CD4-positive, alpha-beta memory T cell (primary cell): Measurements from ENCODE around the gene TTN. TPM values are rescaled to one million over a fixed set of nuclear protein-coding genes. Genes with fewer than 3 reads are reported as not detected.

ENCODE experiments used
- CTCF ChIA-PET: fragments of 350-600 bp; sonication (Branson Sonifier 250); formaldehyde crosslinking; loops from one replicate; lab custom pipeline; 2021; ENCODE audit warnings: inconsistent platforms; ENCODE audit not compliant: partially characterized antibody; lab: Charles Lee
- POLR2A ChIA-PET: fragments of 350-600 bp; sonication (Branson Sonifier 250); formaldehyde crosslinking; loops from one replicate; lab custom pipeline; 2021; ENCODE audit not compliant: partially characterized antibody; lab: Charles Lee
- DNase-seq, 5 donors: peaks; one replicate each; pipeline versions ENCODE4 v3.0.0 to v3.0.0-alpha.2; 2020 to 2022; ENCODE audit warnings: mixed read lengths in 1 of 5
- H3K27ac ChIP-seq: one replicate; pipeline ENCODE4 v1.7.0; 2013; ENCODE audit warnings: low read depth, low read length
- H3K27me3 ChIP-seq: 2 replicates; pipeline ENCODE4 v1.7.0; 2013; ENCODE audit warnings: mild to moderate bottlenecking, low read length, moderate library complexity; ENCODE audit not compliant: insufficient read depth
- H3K36me3 ChIP-seq: 2 replicates; pipeline ENCODE4 v1.7.0; 2013; ENCODE audit warnings: mild to moderate bottlenecking, low read length, moderate library complexity; ENCODE audit not compliant: insufficient read depth
- H3K4me1 ChIP-seq: 2 replicates; pipeline ENCODE4 v1.7.0; 2013; ENCODE audit warnings: mild to moderate bottlenecking, low read length, moderate library complexity; ENCODE audit not compliant: insufficient read depth
- H3K4me3 ChIP-seq, 2 donors: one replicate each; pipeline ENCODE4 v1.7.0; 2013; ENCODE audit warnings: low read length in 2 of 2, mild to moderate bottlenecking in 1 of 2
- H3K9me3 ChIP-seq, 2 donors: one replicate each; pipeline ENCODE4 v1.7.0; 2013; ENCODE audit warnings: low read length in 2 of 2, control low read depth in 1 of 2; ENCODE audit not compliant: control insufficient read depth in 1 of 2
- H3K27ac Mint-ChIP-seq, 7 donors: one replicate each; pipeline ENCODE4 v1.8.0; 2020 to 2021; ENCODE audit warnings: mixed read lengths in 7 of 7, mild to moderate bottlenecking in 6 of 7, inconsistent platforms in 3 of 7, moderate library complexity in 3 of 7
- H3K27me3 Mint-ChIP-seq, 2 donors: one replicate each; pipeline ENCODE4 v1.8.0; 2020 to 2021; ENCODE audit warnings: mixed read lengths in 2 of 2
- H3K36me3 Mint-ChIP-seq, 2 donors: one replicate each; pipeline ENCODE4 v1.8.0; 2020 to 2021; ENCODE audit warnings: mixed read lengths in 2 of 2, inconsistent platforms in 1 of 2, mild to moderate bottlenecking in 1 of 2
- H3K4me1 Mint-ChIP-seq, 4 donors: one replicate each; pipeline ENCODE4 v1.8.0; 2020 to 2021; ENCODE audit warnings: mixed read lengths in 4 of 4, mild to moderate bottlenecking in 1 of 4
- H3K4me3 Mint-ChIP-seq, 8 donors: one replicate each; pipeline ENCODE4 v1.8.0; 2020 to 2021; ENCODE audit warnings: mixed read lengths in 8 of 8, mild to moderate bottlenecking in 7 of 8, moderate library complexity in 6 of 8, inconsistent platforms in 3 of 8
- H3K9me3 Mint-ChIP-seq, 8 donors: one replicate each; pipeline ENCODE4 v1.8.0; 2020 to 2021; ENCODE audit warnings: mixed read lengths in 8 of 8, mild to moderate bottlenecking in 5 of 8, inconsistent platforms in 3 of 8, moderate library complexity in 1 of 8
- intact Hi-C: fragments of 100-400 bp; cut with micrococcal nuclease; formaldehyde crosslinking; loops from one replicate; pipeline ENCODE4 v1.15.1; 2023
- polyA plus RNA-seq, 2 donors: library from polyadenylated mRNA; unstranded; fragments of 300-500 nt; fragmentation: Illumina TruSeq; gene quantifications; one replicate each; pipeline ENCODE4 v1.2.3, GENCODE V29; 2021
- total RNA-seq, 2 experiments: library from RNA; stranded (reverse); gene quantifications; one replicate each; pipeline ENCODE4 v1.2.3, GENCODE V29; 2021

The TTN gene
- total and polyA plus RNA-seq, 4 experiments from 2014 or later, result 0.22 to 8.6 (median 5.0) TPM

GRCh38 chr2:178514664-178515063, 292.6 kb downstream of the TTN start:
- Mint-ChIP-seq H3K27ac (peak overlapping the region in 3 of 7 donors; percentile 25 to 51 (median 29)), H3K4me3 (peak overlapping the region in 2 of 8 donors; percentile 1 to 8), H3K4me1 (peaks cover 9 to 24% (median 15%) of the 10 kb centered on the region in 4 donors), H3K36me3 (peaks cover 24 to 33% of the 10 kb centered on the region in 2 donors), H3K27me3 (no peaks in the 10 kb centered on the region), H3K9me3 (no peaks in the 10 kb centered on the region)
- H3K4me3 ChIP-seq, result no peak overlapping the region
- no peak overlapping the region for H3K27ac ChIP-seq
- peak; percentile 17 to 60 (median 26) for DNase-seq
- ChIA-PET POLR2A (no interaction called here), CTCF (no interaction called here)
- peaks cover 16% of the 10 kb centered on the region for H3K4me1 ChIP-seq
- intact Hi-C loops, result no loop called here
- no peaks in the 10 kb centered on the region for H3K9me3 ChIP-seq
- no peaks in the 10 kb centered on the region for H3K27me3 ChIP-seq
- H3K36me3 ChIP-seq, result no peaks in the 10 kb centered on the region

GRCh38 chr2:178513876-178514275, 293.3 kb downstream of the TTN start:
- no peaks in the 10 kb centered on the region for H3K9me3 Mint-ChIP-seq
- intact Hi-C loops, result no loop called here
- H3K27ac Mint-ChIP-seq, result peak overlapping the region in 2 of 7 donors; percentile 79 to 82
- Histone ChIP-seq H3K27ac (no peak overlapping the region), H3K27me3 (no peaks in the 10 kb centered on the region), H3K36me3 (no peaks in the 10 kb centered on the region), H3K9me3 (no peaks in the 10 kb centered on the region), H3K4me1 (peaks cover 16% of the 10 kb centered on the region), H3K4me3 (no peak overlapping the region)
- ChIA-PET CTCF (no interaction called here), POLR2A (no interaction called here)
- no peak overlapping the region for H3K4me3 Mint-ChIP-seq
- H3K27me3 Mint-ChIP-seq, result no peaks in the 10 kb centered on the region
- H3K36me3 Mint-ChIP-seq, result peaks cover 27 to 36% of the 10 kb centered on the region in 2 donors
- H3K4me1 Mint-ChIP-seq, result peaks cover 9 to 24% (median 15%) of the 10 kb centered on the region in 4 donors
- no peak for DNase-seq

DNA sequence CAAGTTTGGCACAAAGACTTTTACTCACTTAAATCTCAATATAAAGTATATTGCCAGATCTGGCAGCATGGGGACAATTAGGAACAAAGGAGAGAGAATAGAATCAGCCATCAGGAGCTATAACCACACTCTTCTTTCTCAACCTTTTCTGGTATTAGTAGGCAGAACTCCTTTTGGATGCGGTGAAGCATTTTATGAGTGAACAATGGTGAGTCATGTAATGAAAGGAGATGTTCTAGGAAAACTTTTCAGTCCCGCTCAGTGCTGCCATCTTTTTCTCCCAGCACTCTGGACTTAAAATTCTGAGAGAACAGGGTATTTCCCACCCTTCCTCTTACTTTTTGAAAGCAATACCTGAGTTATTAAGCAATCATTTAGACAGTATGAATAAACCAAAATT, 294.7 kb downstream of the TTN start:
- peaks cover 31 to 32% of the 10 kb centered on the region in 2 donors for H3K36me3 Mint-ChIP-seq
- DNase-seq, result no peak
- Histone ChIP-seq H3K36me3 (no peaks in the 10 kb centered on the region), H3K27ac (no peak overlapping the region), H3K9me3 (no peaks in the 10 kb centered on the region), H3K27me3 (no peaks in the 10 kb centered on the region), H3K4me3 (no peak overlapping the region), H3K4me1 (peaks cover 16% of the 10 kb centered on the region)
- intact Hi-C loops, result no loop called here
- H3K4me1 Mint-ChIP-seq, result peaks cover 9 to 24% (median 17%) of the 10 kb centered on the region in 4 donors
- CTCF ChIA-PET, result no interaction called here
- no peak overlapping the region for H3K4me3 Mint-ChIP-seq
- peak overlapping the region in 1 of 7 donors; percentile 70 for H3K27ac Mint-ChIP-seq
- H3K9me3 Mint-ChIP-seq, result no peaks in the 10 kb centered on the region
- POLR2A ChIA-PET, result no interaction called here
- H3K27me3 Mint-ChIP-seq, result no peaks in the 10 kb centered on the region

GRCh38 chr2:178510384-178510783, 296.8 kb downstream of the TTN start:
- no peak for DNase-seq
- ChIA-PET CTCF (no interaction called here), POLR2A (no interaction called here)
- no peak overlapping the region for H3K27ac ChIP-seq
- H3K4me3 Mint-ChIP-seq, result no peak overlapping the region
- H3K36me3 ChIP-seq, result peaks cover 3% of the 10 kb centered on the region
- intact Hi-C loops, result no loop called here
- H3K27me3 ChIP-seq, result no peaks in the 10 kb centered on the region
- H3K4me1 ChIP-seq, result peaks cover 16% of the 10 kb centered on the region
- no peaks in the 10 kb centered on the region for H3K27me3 Mint-ChIP-seq
- H3K4me1 Mint-ChIP-seq, result peaks cover 9 to 24% (median 17%) of the 10 kb centered on the region in 4 donors
- H3K9me3 ChIP-seq, result no peaks in the 10 kb centered on the region
- H3K9me3 Mint-ChIP-seq, result no peaks in the 10 kb centered on the region
- H3K27ac Mint-ChIP-seq, result no peak overlapping the region
- H3K36me3 Mint-ChIP-seq, result peaks cover 31 to 43% of the 10 kb centered on the region in 2 donors
- no peak overlapping the region for H3K4me3 ChIP-seq

DNA sequence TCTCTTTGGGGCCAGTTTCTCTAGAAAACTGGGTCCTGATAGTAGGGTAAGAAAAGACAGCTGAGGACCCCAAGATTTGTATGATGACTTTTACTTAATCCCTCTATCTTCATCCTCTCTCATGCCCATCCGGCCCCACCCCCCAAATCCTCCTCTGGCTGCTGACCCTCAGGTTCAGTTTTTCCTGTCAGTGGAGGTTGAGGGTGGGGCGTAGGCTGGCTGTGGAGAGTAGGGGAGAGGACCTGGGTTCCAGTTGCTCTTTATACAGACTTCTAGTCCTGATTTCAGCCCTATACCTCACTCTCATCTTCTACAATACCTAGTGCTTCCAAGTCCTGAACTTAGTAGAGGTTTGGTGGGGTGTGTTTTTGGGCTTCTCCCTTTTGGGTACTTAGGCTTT, 298.6 kb downstream of the TTN start:
- H3K27ac Mint-ChIP-seq, result peak overlapping the region in 2 of 7 donors; percentile 0 to 74
- Histone ChIP-seq H3K36me3 (peaks cover 14% of the 10 kb centered on the region), H3K27me3 (no peaks in the 10 kb centered on the region), H3K4me1 (peaks cover under 1% of the 10 kb centered on the region), H3K27ac (no peak overlapping the region), H3K9me3 (no peaks in the 10 kb centered on the region), H3K4me3 (no peak overlapping the region)
- H3K4me1 Mint-ChIP-seq, result peaks cover 0 to 9% (median 6%) of the 10 kb centered on the region in 4 donors
- no peak overlapping the region for H3K4me3 Mint-ChIP-seq
- ChIA-PET POLR2A (no interaction called here), CTCF (interaction anchor here (1.3 kb wide), 1 partner anchor 14 kb away, joined by 3 read pairs; no protein-coding TSS in a partner anchor)
- H3K9me3 Mint-ChIP-seq, result no peaks in the 10 kb centered on the region
- intact Hi-C loops, result no loop called here
- no peak for DNase-seq
- H3K36me3 Mint-ChIP-seq, result peaks cover 24 to 49% of the 10 kb centered on the region in 2 donors
- no peaks in the 10 kb centered on the region for H3K27me3 Mint-ChIP-seq

DNA sequence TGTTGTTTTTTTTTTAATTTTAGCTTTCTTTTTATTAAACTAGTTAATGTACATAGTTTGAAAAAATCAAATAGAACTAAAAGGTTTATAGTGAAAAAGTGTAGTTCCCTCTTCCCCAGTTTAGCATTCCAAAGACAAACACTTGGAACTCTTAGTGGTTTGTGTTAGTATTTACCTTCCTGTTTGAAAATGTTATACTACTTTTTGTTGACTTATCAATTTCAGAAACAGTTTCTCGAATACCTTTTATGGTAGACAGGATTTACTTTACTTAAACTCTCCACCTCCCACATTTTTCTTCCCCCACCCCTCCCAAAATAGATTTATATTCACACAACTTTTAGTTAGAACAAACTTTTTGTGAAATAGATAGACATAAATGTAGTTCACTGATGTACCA, 300.3 kb downstream of the TTN start:
- Mint-ChIP-seq H3K4me3 (no peak overlapping the region), H3K9me3 (no peaks in the 10 kb centered on the region), H3K27ac (peak overlapping the region in 4 of 7 donors; percentile 2 to 63 (median 36)), H3K27me3 (no peaks in the 10 kb centered on the region), H3K4me1 (peaks cover 0 to 3% (median under 1%) of the 10 kb centered on the region in 4 donors), H3K36me3 (peaks cover 23 to 56% of the 10 kb centered on the region in 2 donors)
- H3K4me1 ChIP-seq, result no peaks in the 10 kb centered on the region
- peaks cover 31% of the 10 kb centered on the region for H3K36me3 ChIP-seq
- CTCF ChIA-PET, result no interaction called here
- DNase-seq, result no peak
- H3K27ac ChIP-seq, result no peak overlapping the region
- POLR2A ChIA-PET, result no interaction called here
- no peak overlapping the region for H3K4me3 ChIP-seq
- intact Hi-C loops, result no loop called here
- no peaks in the 10 kb centered on the region for H3K9me3 ChIP-seq
- no peaks in the 10 kb centered on the region for H3K27me3 ChIP-seq

DNA sequence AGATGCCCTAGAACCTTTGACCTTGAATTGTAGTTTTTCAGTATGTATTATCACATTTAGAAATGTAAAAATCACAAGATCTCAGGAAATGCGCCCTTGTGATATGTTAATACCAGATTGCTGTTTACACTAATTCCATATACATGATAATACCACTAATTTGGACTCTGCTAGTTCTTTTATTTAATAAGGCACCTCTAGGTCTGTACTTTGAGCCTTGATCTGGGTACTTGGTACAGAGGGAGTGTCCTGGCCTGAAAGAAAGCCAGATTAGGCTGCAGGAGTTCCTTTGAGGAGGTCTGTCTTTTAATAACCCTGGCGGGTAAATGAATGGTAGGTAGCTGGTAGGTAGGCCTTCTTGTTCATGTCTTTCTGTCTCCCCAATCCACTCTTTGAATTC, 300.7 kb downstream of the TTN start:
- Histone ChIP-seq H3K9me3 (no peaks in the 10 kb centered on the region), H3K4me1 (no peaks in the 10 kb centered on the region), H3K4me3 (no peak overlapping the region), H3K27ac (no peak overlapping the region), H3K27me3 (no peaks in the 10 kb centered on the region), H3K36me3 (peaks cover 35% of the 10 kb centered on the region)
- Mint-ChIP-seq H3K9me3 (no peaks in the 10 kb centered on the region), H3K4me3 (no peak overlapping the region), H3K27ac (peak overlapping the region in 1 of 7 donors; percentile 63), H3K27me3 (no peaks in the 10 kb centered on the region), H3K36me3 (peaks cover 20 to 57% of the 10 kb centered on the region in 2 donors), H3K4me1 (peaks cover 0 to 3% (median under 1%) of the 10 kb centered on the region in 4 donors)
- POLR2A ChIA-PET, result no interaction called here
- DNase-seq, result no peak
- intact Hi-C loops, result no loop called here
- CTCF ChIA-PET, result interaction anchor here (1.6 kb wide), 1 partner anchor 17 kb away, joined by 4 read pairs; no protein-coding TSS in a partner anchor
